Right cardiac atrium (tissue), 5 donors: ENCODE results near the gene INSL3. TPM values are rescaled to one million over a fixed set of nuclear protein-coding genes. Genes with fewer than 3 reads are reported as not detected.
"Not testable (repeated sequence)": the region's sequence is repeated elsewhere in the genome, so short reads cannot be mapped to it uniquely, and the experiment has no call there.

ENCODE experiments used
- ATAC-seq, 2 donors: fragments of 200-7000 bp; cut with Tn5 transposase; one replicate each; pipeline versions ENCODE4 v1.8.0 to v1.9.1; 2020; ENCODE audit warnings: moderate library complexity in 2 of 2, mild to moderate bottlenecking in 1 of 2
- DNase-seq, 3 donors: peaks; one replicate each; pipeline ENCODE4 v3.0.0-alpha.2; 2020
- H3K27ac ChIP-seq: one replicate; pipeline ENCODE4 v1.5.1; 2013; ENCODE audit warnings: mild to moderate bottlenecking, low read length, control low read depth, moderate library complexity
- H3K27me3 ChIP-seq: one replicate; pipeline ENCODE4 v1.6.1; 2013; ENCODE audit not compliant: control insufficient read depth, insufficient read depth
- H3K4me1 ChIP-seq: one replicate; pipeline ENCODE4 v1.6.1; 2013; ENCODE audit warnings: low read length; ENCODE audit not compliant: control insufficient read depth, insufficient read depth
- H3K4me3 ChIP-seq: one replicate; pipeline ENCODE4 v1.5.1; 2013; ENCODE audit warnings: low read length, control low read depth
- H3K9me3 ChIP-seq: one replicate; pipeline ENCODE4 v1.6.1; 2013; ENCODE audit warnings: low read length; ENCODE audit not compliant: control insufficient read depth
- WGBS: extraction: QIAGEN DNeasy Blood & Tissue Kit; methylation state at CpG from one replicate; pipeline ENCODE4 v1.1.7; 2013; 5-methylcytosine and 5-hydroxymethylcytosine counted together
- intact Hi-C, 4 donors: fragments of 100-400 bp; cut with DNase I; formaldehyde crosslinking; loops; one replicate each; pipeline versions ENCODE4 v1.11.0 to v1.14.0; 2022 to 2023
- polyA plus RNA-seq: library from polyadenylated mRNA; stranded (reverse); fragments of 200-250 nt; gene quantifications from one replicate; pipeline ENCODE4 v1.2.3, GENCODE V29; 2013
- total RNA-seq, 4 donors: library from RNA; stranded (reverse); fragmentation: NEBNext Ultra II Directional; extraction: Animal tissue kit (Norgen Biotek cat#: 25700); gene quantifications; one replicate each; pipeline ENCODE4 v1.2.1, GENCODE V29; 2021
- donor health status: healthy with polysubstance abuse.
- donor health status: DM: no; HTN: yes; CAD: no.
- donor health status: DM: no; HTN: no; CAD: no.
- donor health status: DM: no; HTN: yes; CAD: no; lungs with severe emphysema.
- donor health status: DM: yes; HTN: yes; CAD: no.

The INSL3 gene
- total and polyA plus RNA-seq, 5 donors: not detected

DNA sequence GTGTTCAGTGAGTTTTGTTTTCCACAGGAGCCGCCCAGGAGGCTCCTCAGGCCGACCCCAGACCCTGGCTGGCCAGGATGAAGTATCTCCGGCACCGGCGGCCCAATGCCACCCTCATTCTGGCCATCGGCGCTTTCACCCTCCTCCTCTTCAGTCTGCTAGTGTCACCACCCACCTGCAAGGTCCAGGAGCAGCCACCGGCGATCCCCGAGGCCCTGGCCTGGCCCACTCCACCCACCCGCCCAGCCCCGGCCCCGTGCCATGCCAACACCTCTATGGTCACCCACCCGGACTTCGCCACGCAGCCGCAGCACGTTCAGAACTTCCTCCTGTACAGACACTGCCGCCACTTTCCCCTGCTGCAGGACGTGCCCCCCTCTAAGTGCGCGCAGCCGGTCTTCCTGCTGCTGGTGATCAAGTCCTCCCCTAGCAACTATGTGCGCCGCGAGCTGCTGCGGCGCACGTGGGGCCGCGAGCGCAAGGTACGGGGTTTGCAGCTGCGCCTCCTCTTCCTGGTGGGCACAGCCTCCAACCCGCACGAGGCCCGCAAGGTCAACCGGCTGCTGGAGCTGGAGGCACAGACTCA is 13.5 kb downstream of the INSL3 start:
- DNase-seq: no peak
- H3K4me1 ChIP-seq: no peaks in the 10 kb centered on the region
- no peaks in the 10 kb centered on the region for H3K27me3 ChIP-seq
- H3K27ac ChIP-seq: no peak overlapping the region
- intact Hi-C loops: no loop called here
- no peak overlapping the region for H3K4me3 ChIP-seq
- H3K9me3 ChIP-seq: no peaks in the 10 kb centered on the region
- WGBS: 46% methylated on average over 38 of the region's 38 CpGs
- ATAC-seq: no peak

DNA sequence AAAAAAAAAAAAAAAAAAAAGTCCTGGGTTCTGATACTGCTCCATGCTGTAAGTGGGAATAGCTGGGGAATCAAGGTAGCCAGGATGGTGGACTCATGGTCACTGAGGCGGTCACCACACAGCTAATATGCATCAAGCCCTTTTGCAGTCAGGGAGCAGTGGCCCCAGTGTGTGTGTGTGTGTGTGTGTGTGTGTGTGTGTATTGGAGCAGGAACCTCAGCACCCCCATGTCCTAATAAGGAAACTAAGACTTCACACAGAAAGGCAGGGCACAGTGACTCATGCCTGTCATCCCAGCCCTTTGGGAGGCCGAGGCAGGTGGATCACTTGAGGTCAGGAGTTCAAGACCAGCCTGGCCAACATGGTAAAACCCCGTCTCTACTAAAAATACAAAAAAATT is 14.4 kb downstream of the INSL3 start:
- Histone ChIP-seq H3K4me1 (no peaks in the 10 kb centered on the region), H3K4me3 (no peak overlapping the region), H3K27ac (no peak overlapping the region), H3K27me3 (no peaks in the 10 kb centered on the region), H3K9me3 (no peaks in the 10 kb centered on the region)
- WGBS: 68% methylated on average over 3 of the region's 3 CpGs
- DNase-seq: no peak
- ATAC-seq: no peak
- intact Hi-C loops: no loop called here

DNA sequence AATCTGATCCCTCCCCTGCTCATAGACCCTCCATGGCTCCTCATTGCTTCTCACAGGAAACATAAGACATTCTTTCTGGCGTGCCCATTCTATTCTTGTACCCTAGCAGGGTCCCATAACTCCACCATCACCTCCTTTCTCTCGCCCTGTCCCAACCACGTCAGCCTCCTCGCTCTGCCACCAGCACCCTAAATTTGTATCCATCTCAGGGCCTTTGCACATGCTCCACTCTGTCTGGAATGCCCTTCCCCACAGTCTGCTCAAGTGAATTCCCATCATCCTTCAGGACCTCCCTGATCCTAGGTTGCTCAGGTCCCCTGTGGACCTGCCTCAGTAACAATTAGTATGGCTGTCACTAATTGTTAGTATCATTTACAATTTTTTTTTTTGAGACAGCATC is 15.9 kb downstream of the INSL3 start:
- WGBS: 86% methylated on average over 4 of the region's 4 CpGs
- Histone ChIP-seq H3K27ac (no peak overlapping the region), H3K4me1 (no peaks in the 10 kb centered on the region), H3K4me3 (no peak overlapping the region), H3K27me3 (no peaks in the 10 kb centered on the region), H3K9me3 (no peaks in the 10 kb centered on the region)
- no peak for DNase-seq
- ATAC-seq: no peak
- intact Hi-C loops: no loop called here

DNA sequence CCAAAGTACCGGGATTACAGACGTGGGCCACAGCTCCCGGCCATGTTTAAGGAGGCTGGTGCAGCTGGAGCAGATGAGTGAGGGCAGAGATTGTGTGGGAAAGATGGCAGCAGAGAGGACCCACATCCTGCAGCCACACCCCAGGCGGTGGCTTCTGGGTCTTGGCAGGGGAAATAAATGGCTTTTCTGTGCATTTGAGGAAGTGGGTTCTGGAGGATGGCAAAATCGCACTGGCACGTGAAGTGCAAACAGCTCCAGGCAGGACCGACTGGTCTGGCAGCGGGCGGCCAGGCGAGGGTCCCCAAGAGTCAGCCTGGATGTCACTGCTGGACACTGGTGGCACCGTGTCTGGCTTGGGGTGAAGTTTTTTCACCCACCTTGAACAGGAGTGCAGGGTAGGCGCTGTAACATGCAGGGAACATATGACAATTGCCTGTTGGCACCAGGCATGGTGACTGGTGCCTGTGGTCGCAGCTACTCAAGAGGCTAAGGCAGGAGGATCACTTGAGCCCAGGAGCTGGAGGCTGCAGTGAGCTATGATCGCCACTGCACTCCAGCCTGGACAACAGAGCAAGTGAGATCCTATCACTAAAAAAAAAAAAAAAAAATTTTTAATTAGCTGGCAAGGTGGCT is 17.9 kb downstream of the INSL3 start:
- Histone ChIP-seq H3K4me3 (no peak overlapping the region), H3K27me3 (no peaks in the 10 kb centered on the region), H3K9me3 (no peaks in the 10 kb centered on the region), H3K4me1 (no peaks in the 10 kb centered on the region), H3K27ac (no peak overlapping the region)
- peak; percentile 29 to 32 for ATAC-seq
- peak; percentile 29 to 67 (median 58) for DNase-seq
- WGBS: 66% methylated on average over 14 of the region's 14 CpGs
- intact Hi-C loops: no loop called here

DNA sequence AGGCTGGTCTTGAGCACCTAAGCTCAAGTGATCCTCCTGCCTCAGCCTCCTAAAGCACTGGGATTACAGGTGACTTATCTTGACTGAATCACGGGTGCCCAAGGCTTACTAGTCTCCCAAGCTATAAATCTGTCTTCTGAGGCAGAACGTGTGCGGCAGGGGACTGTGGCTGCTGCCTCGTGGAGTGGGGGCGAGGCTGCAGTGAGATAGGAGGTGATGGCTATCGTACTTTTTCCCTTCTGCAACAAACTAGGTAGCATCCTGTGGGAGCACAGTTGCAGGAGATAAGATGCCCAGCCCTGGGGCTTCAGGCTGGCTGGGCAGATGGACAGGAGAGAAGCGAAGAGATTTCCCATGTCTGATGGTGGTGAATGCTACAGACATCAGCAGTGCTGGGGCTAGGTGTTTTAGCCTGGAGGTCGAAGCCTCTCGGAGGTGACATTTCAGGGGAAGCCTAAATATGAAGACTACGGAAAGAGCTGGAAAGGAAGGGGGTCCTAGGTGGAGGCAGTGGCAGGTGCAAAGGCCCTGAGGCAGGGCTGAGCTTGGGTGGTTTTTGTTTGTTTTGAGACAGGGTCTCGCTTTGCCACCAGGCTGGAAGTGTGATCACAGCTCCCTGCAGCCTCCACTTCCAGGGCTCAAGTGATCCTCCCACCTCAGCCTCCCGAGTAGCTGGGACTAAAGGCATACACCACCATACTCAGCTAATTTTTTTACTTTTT is 19.0 kb downstream of the INSL3 start:
- Histone ChIP-seq H3K4me1 (no peaks in the 10 kb centered on the region), H3K4me3 (no peak overlapping the region), H3K27ac (no peak overlapping the region), H3K27me3 (no peaks in the 10 kb centered on the region), H3K9me3 (no peaks in the 10 kb centered on the region)
- DNase-seq: no peak
- intact Hi-C loops: no loop called here
- no peak for ATAC-seq
- 63% methylated on average over 12 of the region's 12 CpGs for WGBS

DNA sequence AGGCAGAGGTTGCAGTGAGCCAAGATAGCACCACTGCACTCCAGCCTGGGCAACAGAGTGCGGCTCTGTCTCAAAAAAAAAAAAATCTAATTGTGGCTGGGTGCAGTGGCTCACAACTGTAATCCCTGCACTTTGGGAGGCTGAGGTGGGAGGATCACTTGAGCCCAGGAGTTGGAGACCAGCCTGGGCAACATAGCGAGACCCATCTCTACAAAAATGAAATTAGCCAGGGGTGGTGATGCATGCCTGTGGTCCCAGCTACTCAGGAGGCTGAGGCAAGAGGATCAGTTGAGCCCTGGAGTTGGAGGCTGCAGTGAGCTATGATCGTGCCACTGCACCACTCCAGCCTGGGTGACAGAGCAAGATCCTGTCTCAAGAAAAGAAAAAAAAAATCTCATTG is 22.7 kb downstream of the INSL3 start:
- DNase-seq, H3K27ac ChIP-seq, H3K4me3 ChIP-seq, H3K4me1 ChIP-seq, H3K27me3 ChIP-seq, intact Hi-C loops, H3K9me3 ChIP-seq, ATAC-seq: not testable (repeated sequence)
- 77% methylated on average over 3 of the region's 3 CpGs for WGBS

DNA sequence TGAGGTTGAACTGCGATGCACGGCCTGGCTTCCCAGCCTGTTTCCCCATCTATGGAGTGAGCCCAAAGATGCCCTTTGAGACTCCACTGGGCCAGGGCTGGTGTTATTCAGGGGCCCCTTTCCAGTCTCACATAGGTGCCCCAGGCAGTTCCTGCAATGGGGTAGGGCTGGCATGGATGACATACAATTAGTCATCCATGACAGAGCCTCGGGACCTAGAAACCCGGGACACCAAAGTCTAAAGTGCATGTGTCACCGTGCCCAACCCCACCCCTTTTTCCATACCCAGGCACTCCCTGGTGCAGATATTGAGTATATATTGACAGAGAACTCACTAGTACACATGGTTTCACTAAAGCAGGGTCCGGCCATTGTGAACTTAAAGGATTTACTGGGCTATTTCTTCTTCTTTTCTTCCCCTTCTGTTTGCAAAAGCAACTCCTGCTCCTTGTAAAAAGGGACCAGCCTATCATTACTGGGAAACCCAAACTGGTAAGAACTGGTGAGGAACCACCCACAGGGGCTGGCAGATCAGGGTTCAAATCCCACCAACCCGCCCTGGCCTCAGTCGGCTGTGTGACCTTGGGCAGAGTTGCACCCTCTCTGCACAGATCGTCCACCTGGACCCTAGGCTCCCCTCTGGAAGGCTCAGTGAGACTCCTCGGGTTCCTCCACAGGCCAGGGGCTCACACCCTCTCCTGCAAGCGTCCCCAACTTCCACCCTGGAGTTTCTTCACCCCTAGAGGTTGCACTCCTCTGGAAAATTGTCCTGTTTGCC is 23.7 kb downstream of the INSL3 start:
- Histone ChIP-seq H3K9me3 (no peaks in the 10 kb centered on the region), H3K4me1 (no peaks in the 10 kb centered on the region), H3K4me3 (no peak overlapping the region), H3K27me3 (no peaks in the 10 kb centered on the region), H3K27ac (no peak overlapping the region)
- intact Hi-C loops: no loop called here
- DNase-seq (no peak), ATAC-seq (no peak)
- 65% methylated on average over 11 of the region's 11 CpGs for WGBS

DNA sequence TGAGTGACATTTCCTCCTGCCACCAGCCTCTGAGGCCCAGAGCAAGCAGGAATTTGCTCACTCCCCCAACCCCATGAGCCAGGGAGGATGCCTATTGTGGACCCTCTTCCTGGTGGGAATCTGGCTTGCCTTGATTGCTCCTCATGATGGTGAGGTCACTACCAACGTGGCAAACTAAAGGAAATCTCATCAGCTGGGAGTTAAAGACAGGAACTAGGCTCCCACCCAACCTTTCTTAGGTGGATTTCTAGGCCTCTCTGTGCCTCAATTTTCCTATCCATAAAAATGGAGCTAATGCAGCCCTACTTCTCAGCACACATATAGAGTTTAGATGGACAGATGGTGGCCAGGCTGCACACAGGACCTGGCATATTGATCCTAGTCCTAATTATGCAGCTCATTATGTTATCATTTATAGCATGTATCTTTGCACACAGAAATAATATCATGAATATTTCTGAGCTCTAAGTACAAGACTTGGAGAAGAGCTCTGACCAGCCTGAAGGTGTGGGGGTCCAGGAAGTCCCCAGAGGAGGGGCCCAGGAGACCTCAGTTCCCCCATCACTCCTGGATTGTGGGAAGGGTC is 24.4 kb downstream of the INSL3 start:
- ATAC-seq: no peak
- Histone ChIP-seq H3K27ac (no peak overlapping the region), H3K4me3 (no peak overlapping the region), H3K4me1 (no peaks in the 10 kb centered on the region), H3K9me3 (no peaks in the 10 kb centered on the region), H3K27me3 (no peaks in the 10 kb centered on the region)
- 51% methylated on average over 1 of the region's 1 CpG for WGBS
- DNase-seq: no peak
- intact Hi-C loops: no loop called here

DNA sequence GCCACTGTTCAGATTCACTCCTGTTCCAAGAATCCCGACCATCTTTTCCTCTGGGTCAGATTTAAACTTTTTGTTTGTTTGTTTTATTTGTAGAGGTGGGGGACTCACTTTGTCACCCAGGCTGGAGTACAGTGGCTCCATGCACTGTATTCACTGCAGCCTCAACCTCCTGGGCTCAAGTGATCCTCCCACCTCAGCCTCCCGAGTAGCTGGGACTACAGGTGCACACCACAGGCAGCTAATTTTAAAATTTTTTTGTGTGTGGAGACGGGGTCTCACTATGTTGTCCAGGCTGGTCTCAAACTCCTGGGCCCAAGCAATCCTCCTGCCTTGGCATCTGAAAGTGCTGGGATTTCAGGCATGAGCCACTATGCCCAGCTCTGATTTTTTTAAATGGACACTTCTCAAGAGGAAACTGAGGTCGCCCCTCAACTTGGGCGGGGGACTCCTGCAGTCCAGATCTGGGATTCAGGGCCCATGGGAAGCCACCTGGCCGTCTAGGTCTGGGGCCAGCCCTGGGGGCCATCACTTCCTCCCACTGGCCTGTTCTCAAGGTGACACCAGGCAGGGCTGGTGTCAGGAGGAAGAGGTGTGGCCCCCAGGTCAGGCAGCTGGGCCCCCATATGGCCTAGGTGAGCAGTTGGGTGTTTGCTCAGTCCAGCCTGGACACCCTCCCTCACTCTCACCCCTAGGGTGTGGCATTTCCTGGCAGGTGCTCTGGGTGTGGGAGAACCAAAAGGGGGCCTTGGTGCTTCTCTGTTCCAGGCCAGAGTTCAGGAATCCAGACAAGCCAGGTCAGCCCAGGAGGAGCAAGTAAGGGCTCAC is 25.1 kb downstream of the INSL3 start:
- ATAC-seq (peak; percentile 16 to 49), DNase-seq (no peak)
- Histone ChIP-seq H3K4me3 (no peak overlapping the region), H3K9me3 (no peaks in the 10 kb centered on the region), H3K4me1 (no peaks in the 10 kb centered on the region), H3K27ac (no peak overlapping the region), H3K27me3 (no peaks in the 10 kb centered on the region)
- intact Hi-C loops: no loop called here
- WGBS: 64% methylated on average over 6 of the region's 6 CpGs

DNA sequence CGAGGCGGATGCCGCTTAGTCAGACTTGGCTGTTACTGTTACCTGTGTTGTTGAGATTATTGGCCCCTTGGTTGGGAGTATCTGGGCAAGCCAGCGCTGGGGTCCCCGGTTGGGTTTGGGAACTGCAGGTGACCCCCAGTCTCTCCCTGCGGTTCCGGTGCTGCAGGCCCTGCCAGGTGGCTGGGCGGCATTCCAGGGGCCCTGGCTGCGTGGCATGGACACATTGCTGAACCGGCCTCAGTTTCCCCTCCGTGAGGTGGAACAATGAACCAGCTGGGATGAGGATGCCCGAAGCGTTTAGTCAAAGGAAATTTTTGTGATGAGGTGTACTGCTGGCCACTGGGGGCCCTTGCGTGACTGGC is 25.8 kb downstream of the INSL3 start:
- WGBS: 18% methylated on average over 14 of the region's 14 CpGs
- no peak for DNase-seq
- Histone ChIP-seq H3K4me1 (no peaks in the 10 kb centered on the region), H3K4me3 (no peak overlapping the region), H3K9me3 (no peaks in the 10 kb centered on the region), H3K27me3 (no peaks in the 10 kb centered on the region), H3K27ac (no peak overlapping the region)
- intact Hi-C loops: no loop called here
- ATAC-seq: no peak
